Naive thymus-derived CD4-positive, alpha-beta T cell (primary cell): Measurements from ENCODE around the gene FAM241A. TPM values are rescaled to one million over a fixed set of nuclear protein-coding genes. Genes with fewer than 3 reads are reported as not detected.
"Not testable (repeated sequence)": the region's sequence is repeated elsewhere in the genome, so short reads cannot be mapped to it uniquely, and the experiment has no call there.

Experiments used
- ATAC-seq: fragments of 150-1000 bp; cut with Tn5 transposase; 2 replicates; pipeline ENCODE4 v1.10.0; 2021; ENCODE audit warnings: mild to moderate bottlenecking, moderate library complexity
- CTCF ChIA-PET: fragments of 350-600 bp; sonication (Branson Sonifier 250); formaldehyde crosslinking; loops from one replicate; lab custom pipeline; 2021; ENCODE audit warnings: antibody characterized with exemption; lab: Charles Lee
- POLR2A ChIA-PET: fragments of 350-600 bp; sonication (Branson Sonifier 250); formaldehyde crosslinking; loops from one replicate; lab custom pipeline; 2021; ENCODE audit warnings: antibody characterized with exemption, inconsistent platforms; lab: Charles Lee
- DNase-seq, 9 donors: peaks; one replicate each; pipeline versions ENCODE4 v3.0.0 to v3.0.0-alpha.2; 2020 to 2022; ENCODE audit warnings: mixed read lengths in 1 of 9
- H3K27ac ChIP-seq: one replicate; pipeline ENCODE4 v1.7.0; 2013; ENCODE audit warnings: mild to moderate bottlenecking, low read depth, low read length, moderate library complexity
- H3K27me3 ChIP-seq, 2 donors: one replicate each; pipeline ENCODE4 v1.7.0; 2013; ENCODE audit warnings: low read length in 2 of 2, mild to moderate bottlenecking in 2 of 2, moderate library complexity in 2 of 2; ENCODE audit not compliant: control insufficient read depth in 2 of 2, insufficient read depth in 2 of 2
- H3K36me3 ChIP-seq, 3 experiments: 1 replicate in 2 of 3; 2 replicates in 1 of 3; pipeline ENCODE4 v1.7.0; 2013; ENCODE audit warnings: low read length in 3 of 3, mild to moderate bottlenecking in 3 of 3, moderate library complexity in 1 of 3; ENCODE audit not compliant: insufficient read depth in 3 of 3, control insufficient read depth in 2 of 3
- H3K4me1 ChIP-seq, 2 donors: one replicate each; pipeline ENCODE4 v1.7.0; 2013; ENCODE audit warnings: low read length in 2 of 2, mild to moderate bottlenecking in 2 of 2, moderate library complexity in 1 of 2; ENCODE audit not compliant: control insufficient read depth in 2 of 2, insufficient read depth in 2 of 2
- H3K4me3 ChIP-seq: 2 replicates; pipeline ENCODE4 v1.7.0; 2013; ENCODE audit warnings: mild to moderate bottlenecking, low read length
- H3K9me3 ChIP-seq, 3 experiments: 1 replicate in 2 of 3; 2 replicates in 1 of 3; pipeline ENCODE4 v1.7.0; 2013; ENCODE audit warnings: low read length in 3 of 3; ENCODE audit not compliant: control insufficient read depth in 2 of 3
- H3K27ac Mint-ChIP-seq, 9 donors: one replicate each; pipeline ENCODE4 v1.8.0; 2020 to 2022; ENCODE audit warnings: mixed read lengths in 9 of 9, mild to moderate bottlenecking in 8 of 9, moderate library complexity in 5 of 9, inconsistent platforms in 2 of 9
- H3K27me3 Mint-ChIP-seq, 5 donors: one replicate each; pipeline ENCODE4 v1.8.0; 2021 to 2022; ENCODE audit warnings: mixed read lengths in 5 of 5, mild to moderate bottlenecking in 1 of 5
- H3K36me3 Mint-ChIP-seq, 5 donors: one replicate each; pipeline ENCODE4 v1.8.0; 2020 to 2022; ENCODE audit warnings: mixed read lengths in 5 of 5, mild to moderate bottlenecking in 3 of 5, inconsistent platforms in 1 of 5
- H3K4me1 Mint-ChIP-seq, 7 donors: one replicate each; pipeline ENCODE4 v1.8.0; 2020 to 2022; ENCODE audit warnings: mixed read lengths in 7 of 7, mild to moderate bottlenecking in 3 of 7, inconsistent platforms in 1 of 7
- H3K4me3 Mint-ChIP-seq, 10 donors: one replicate each; pipeline ENCODE4 v1.8.0; 2020 to 2022; ENCODE audit warnings: mild to moderate bottlenecking in 10 of 10, mixed read lengths in 10 of 10, moderate library complexity in 6 of 10, inconsistent platforms in 2 of 10
- H3K9me3 Mint-ChIP-seq, 11 donors: one replicate each; pipeline ENCODE4 v1.8.0; 2020 to 2022; ENCODE audit warnings: mixed read lengths in 11 of 11, mild to moderate bottlenecking in 4 of 11, inconsistent platforms in 1 of 11, moderate library complexity in 1 of 11
- intact Hi-C, 2 donors: fragments of 100-400 bp; cut with micrococcal nuclease; formaldehyde crosslinking; loops; one replicate each; pipeline ENCODE4 v1.15.1; 2023
- polyA plus RNA-seq, 2 donors: library from polyadenylated mRNA; unstranded; fragments of 300-500 nt; fragmentation: Illumina TruSeq; gene quantifications; one replicate each; pipeline ENCODE4 v1.2.3, GENCODE V29; 2021
- total RNA-seq, 6 experiments: library from RNA in 5 of 6; stranded (reverse) in 5 of 6; gene quantifications; 1 replicate in 5 of 6; 2 replicates in 1 of 6; pipeline ENCODE4 v1.2.3 and lab custom pipeline; 2021 to 2026

Gene FAM241A
- total and polyA plus RNA-seq, 7 experiments from 2014 or later = 1.2 to 2.4 (median 2.0) TPM

GRCh38 chr4:112109360-112110058, 35.7 kb upstream of the FAM241A start:
- Histone ChIP-seq H3K4me1 (no peaks in the 10 kb centered on the region), H3K4me3 (no peak overlapping the region), H3K27ac (no peak overlapping the region), H3K9me3 (no peaks in the 10 kb centered on the region), H3K27me3 (no peaks in the 10 kb centered on the region), H3K36me3 (no peaks in the 10 kb centered on the region)
- H3K4me1 Mint-ChIP-seq = peaks cover 0 to 13% (median 3%) of the 10 kb centered on the region in 7 donors
- POLR2A ChIA-PET = no interaction called here
- intact Hi-C loops = loop anchor here in 1 of 2 donors (1.0 to 10.0 kb wide), 3 partner anchors 10 to 525 kb away; partner anchors contain the start of genes AP1AR, LARP7 and ZGRF1
- H3K27me3 Mint-ChIP-seq = no peaks in the 10 kb centered on the region
- H3K9me3 Mint-ChIP-seq = peaks cover 0 to 3% (median 0%) of the 10 kb centered on the region in 11 donors
- H3K4me3 Mint-ChIP-seq = peak overlapping the region in 1 of 10 donors; percentile 67
- ATAC-seq = peak; percentile 54
- H3K27ac Mint-ChIP-seq = peak overlapping the region in 2 of 9 donors; percentile 28 to 81
- no peak for DNase-seq
- H3K36me3 Mint-ChIP-seq = no peaks in the 10 kb centered on the region
- CTCF ChIA-PET = interaction anchor here (0.6 to 0.7 kb wide), 2 partner anchors 58 to 65 kb away, joined by 4 read pairs; no protein-coding TSS in a partner anchor

GRCh38 chr4:112110059-112110425, 35.2 kb upstream of the FAM241A start:
- no peaks in the 10 kb centered on the region for H3K27me3 ChIP-seq
- no peak overlapping the region for H3K27ac ChIP-seq
- DNase-seq = no peak
- intact Hi-C loops = no loop called here
- POLR2A ChIA-PET = no interaction called here
- H3K4me1 ChIP-seq = no peaks in the 10 kb centered on the region
- no peaks in the 10 kb centered on the region for H3K36me3 ChIP-seq
- peaks cover 0 to 13% (median 3%) of the 10 kb centered on the region in 7 donors for H3K4me1 Mint-ChIP-seq
- no peaks in the 10 kb centered on the region for H3K9me3 ChIP-seq
- H3K27ac Mint-ChIP-seq = peak overlapping the region in 2 of 9 donors; percentile 28 to 81
- no peak for ATAC-seq
- H3K27me3 Mint-ChIP-seq = no peaks in the 10 kb centered on the region
- H3K36me3 Mint-ChIP-seq = no peaks in the 10 kb centered on the region
- H3K4me3 Mint-ChIP-seq = peak overlapping the region in 1 of 10 donors; percentile 67
- H3K9me3 Mint-ChIP-seq = peaks cover 0 to 3% (median 0%) of the 10 kb centered on the region in 11 donors
- no peak overlapping the region for H3K4me3 ChIP-seq
- CTCF ChIA-PET = no interaction called here

GRCh38 chr4:112111306-112111705, 33.9 kb upstream of the FAM241A start:
- Mint-ChIP-seq H3K27ac (no peak overlapping the region), H3K27me3 (no peaks in the 10 kb centered on the region), H3K36me3 (no peaks in the 10 kb centered on the region), H3K9me3 (peaks cover 0 to 3% (median 0%) of the 10 kb centered on the region in 11 donors), H3K4me3 (no peak overlapping the region), H3K4me1 (peaks cover 0 to 13% (median 3%) of the 10 kb centered on the region in 7 donors)
- DNase-seq (no peak), ATAC-seq (no peak)
- POLR2A ChIA-PET = no interaction called here
- H3K4me3 ChIP-seq = no peak overlapping the region
- intact Hi-C loops = no loop called here
- no peak overlapping the region for H3K27ac ChIP-seq
- CTCF ChIA-PET = interaction anchor here (1.1 kb wide), 1 partner anchor 11 kb away, joined by 4 read pairs; no protein-coding TSS in a partner anchor
- no peaks in the 10 kb centered on the region for H3K4me1 ChIP-seq
- H3K27me3 ChIP-seq = no peaks in the 10 kb centered on the region
- no peaks in the 10 kb centered on the region for H3K9me3 ChIP-seq
- no peaks in the 10 kb centered on the region for H3K36me3 ChIP-seq

- H3K27ac ChIP-seq, ATAC-seq, H3K9me3 Mint-ChIP-seq, H3K4me3 Mint-ChIP-seq, H3K27ac Mint-ChIP-seq, H3K27me3 ChIP-seq, H3K36me3 ChIP-seq, intact Hi-C loops, H3K27me3 Mint-ChIP-seq, H3K36me3 Mint-ChIP-seq, CTCF ChIA-PET, H3K9me3 ChIP-seq, H3K4me3 ChIP-seq, H3K4me1 ChIP-seq, POLR2A ChIA-PET, DNase-seq: not testable (repeated sequence)
- peaks cover 0 to 13% (median 3%) of the 10 kb centered on the region in 7 donors for H3K4me1 Mint-ChIP-seq
These were observed 33.2 kb upstream of the FAM241A start for GRCh38 chr4:112112095-112112494.

GRCh38 chr4:112112590-112113170, 32.6 kb upstream of the FAM241A start:
- ATAC-seq = no peak
- intact Hi-C loops = no loop called here
- POLR2A ChIA-PET = no interaction called here
- Mint-ChIP-seq H3K9me3 (no peaks in the 10 kb centered on the region), H3K27me3 (no peaks in the 10 kb centered on the region), H3K27ac (no peak overlapping the region), H3K4me3 (no peak overlapping the region), H3K36me3 (no peaks in the 10 kb centered on the region), H3K4me1 (peaks cover 0 to 13% (median 3%) of the 10 kb centered on the region in 7 donors)
- Histone ChIP-seq H3K4me3 (no peak overlapping the region), H3K36me3 (no peaks in the 10 kb centered on the region), H3K4me1 (no peaks in the 10 kb centered on the region), H3K9me3 (no peaks in the 10 kb centered on the region), H3K27me3 (no peaks in the 10 kb centered on the region), H3K27ac (no peak overlapping the region)
- DNase-seq = no peak
- CTCF ChIA-PET = no interaction called here

GRCh38 chr4:112113864-112114263, 31.4 kb upstream of the FAM241A start:
- DNase-seq (no peak), ATAC-seq (no peak)
- no peaks in the 10 kb centered on the region for H3K9me3 Mint-ChIP-seq
- no peaks in the 10 kb centered on the region for H3K9me3 ChIP-seq
- intact Hi-C loops = no loop called here
- peaks cover 0 to 16% (median 3%) of the 10 kb centered on the region in 7 donors for H3K4me1 Mint-ChIP-seq
- H3K4me3 ChIP-seq = no peak overlapping the region
- POLR2A ChIA-PET = interaction anchor here (0.5 kb wide), 1 partner anchor 403 kb away, joined by 3 read pairs; no protein-coding TSS in a partner anchor
- H3K27ac Mint-ChIP-seq = peak overlapping the region in 1 of 9 donors; percentile 17
- H3K27me3 ChIP-seq = no peaks in the 10 kb centered on the region
- no peaks in the 10 kb centered on the region for H3K36me3 ChIP-seq
- H3K4me1 ChIP-seq = no peaks in the 10 kb centered on the region
- H3K4me3 Mint-ChIP-seq = no peak overlapping the region
- H3K27me3 Mint-ChIP-seq = no peaks in the 10 kb centered on the region
- CTCF ChIA-PET = no interaction called here
- H3K27ac ChIP-seq = no peak overlapping the region
- H3K36me3 Mint-ChIP-seq = no peaks in the 10 kb centered on the region
